ENCODE measurements around the gene CCDC30. TPM values are rescaled to one million over a fixed set of nuclear protein-coding genes. Genes with fewer than 3 reads are reported as not detected.
A peak's percentile ranks its signal among the peaks of the same experiment; 100 is the strongest.

CCDC30 gene
- total and polyA plus RNA-seq, 10 of the 15 experiments (the other 5 are each of a cell fraction or from before 2014, with no cell fraction given): 0.46 to 1.8 (median 1.0) TPM

DNA sequence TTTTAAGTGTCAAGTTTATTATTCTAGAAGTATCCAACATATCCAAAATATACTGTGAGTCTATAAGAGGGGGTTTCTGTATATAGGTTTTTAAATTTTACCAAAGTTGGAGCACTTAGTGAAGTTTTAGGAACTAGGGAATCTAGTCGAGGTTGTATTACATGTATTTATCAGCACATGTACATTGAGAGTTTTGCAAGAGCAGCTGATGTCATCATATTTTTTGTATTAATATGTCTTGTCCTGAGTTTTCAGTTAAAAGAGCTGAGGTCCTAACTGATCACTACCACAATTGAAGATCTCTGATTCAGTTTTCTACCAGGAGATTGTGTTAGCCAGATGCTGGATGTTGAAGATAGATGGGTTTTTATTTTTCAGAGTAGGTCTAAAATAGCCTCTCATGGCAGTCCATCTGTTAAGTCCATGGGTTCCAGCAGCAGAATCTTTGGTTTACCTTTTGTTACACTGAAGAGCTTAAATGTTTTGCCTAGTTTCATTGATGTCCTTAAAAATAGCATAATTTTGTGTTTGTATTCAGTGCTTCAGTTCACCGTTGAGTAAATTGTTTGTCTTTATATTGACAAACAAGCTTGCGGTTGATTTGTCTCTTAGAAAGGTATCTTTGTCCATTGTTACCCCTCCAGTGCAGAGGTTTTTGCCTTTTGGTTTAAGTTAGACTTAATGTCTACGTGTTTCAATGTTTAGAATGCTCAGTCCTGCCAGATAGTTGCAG lies 235.2 kb downstream of the CCDC30 start (continued):
- TF ChIP-seq DPF2 (IDR thresholded peaks at IDR 0.05): no peak
- TF ChIP-seq FOXM1 (IDR thresholded peaks at IDR 0.05; ENCODE audit: low read depth, low read length): no peak
- no peak for TF ChIP-seq MYC (IDR thresholded peaks at IDR 0.05; ENCODE audit: insufficient read depth, insufficient read length, insufficient replicate concordance, low read length, severe bottlenecking)
- no peak for TF ChIP-seq FOS (IDR thresholded peaks at IDR 0.05; ENCODE audit: borderline replicate concordance, extremely low read depth, insufficient read length)
- no peak for TF ChIP-seq SMARCA5 (IDR thresholded peaks at IDR 0.05)

DNA sequence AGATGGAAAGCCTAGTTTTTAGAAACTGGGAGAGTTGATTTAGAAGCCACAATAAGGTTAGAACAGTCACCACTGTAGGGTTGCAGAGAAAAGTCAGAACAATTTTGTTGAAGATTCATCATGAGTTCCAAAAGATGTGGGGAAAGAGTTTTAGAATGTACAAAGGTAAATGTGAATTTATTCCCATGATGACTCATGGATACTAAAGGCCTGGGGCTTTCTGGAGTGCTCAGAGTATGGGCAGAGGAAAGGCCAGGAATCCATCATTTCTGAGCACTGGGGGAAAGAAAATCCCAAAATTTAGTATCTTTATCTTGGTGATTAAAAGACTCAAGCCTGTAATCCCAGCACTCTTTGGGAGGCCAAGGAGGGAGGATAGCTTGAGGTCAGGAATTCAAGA lies 236.9 kb downstream of the CCDC30 start:
- intact Hi-C loops (cut with micrococcal nuclease; ENCODE audit: unreplicated experiment): no loop called here
- H2AFZ ChIP-seq (ENCODE audit: control insufficient read depth, low read depth, low read length): no peak overlapping the region
- H3K4me3 ChIP-seq: no peak overlapping the region
- peaks cover 19 to 50% of the 10 kb centered on the region in 2 experiments for H3K36me3 ChIP-seq (ENCODE audit: control insufficient read depth in 2 of 2, insufficient read depth in 2 of 2, low read length in 1 of 2)
- DNase-seq (ENCODE audit: low read depth, low spot score) (no peak), FAIRE-seq (no peak), ATAC-seq (no peak)
- ChIA-PET CTCF (interaction anchor here (1.4 kb wide), 1 partner anchor 9 kb away, joined by 4 read pairs; no protein-coding TSS in a partner anchor), POLR2A (no interaction called here), SMC1A (ENCODE audit: uncharacterized antibody, unreplicated experiment) (interaction anchor here (1.8 kb wide), 1 partner anchor 10 kb away, joined by 4 read pairs; no protein-coding TSS in a partner anchor), RAD21 (ENCODE audit: unreplicated experiment) (no interaction called here)
- TF ChIP-seq, protein P1, sequence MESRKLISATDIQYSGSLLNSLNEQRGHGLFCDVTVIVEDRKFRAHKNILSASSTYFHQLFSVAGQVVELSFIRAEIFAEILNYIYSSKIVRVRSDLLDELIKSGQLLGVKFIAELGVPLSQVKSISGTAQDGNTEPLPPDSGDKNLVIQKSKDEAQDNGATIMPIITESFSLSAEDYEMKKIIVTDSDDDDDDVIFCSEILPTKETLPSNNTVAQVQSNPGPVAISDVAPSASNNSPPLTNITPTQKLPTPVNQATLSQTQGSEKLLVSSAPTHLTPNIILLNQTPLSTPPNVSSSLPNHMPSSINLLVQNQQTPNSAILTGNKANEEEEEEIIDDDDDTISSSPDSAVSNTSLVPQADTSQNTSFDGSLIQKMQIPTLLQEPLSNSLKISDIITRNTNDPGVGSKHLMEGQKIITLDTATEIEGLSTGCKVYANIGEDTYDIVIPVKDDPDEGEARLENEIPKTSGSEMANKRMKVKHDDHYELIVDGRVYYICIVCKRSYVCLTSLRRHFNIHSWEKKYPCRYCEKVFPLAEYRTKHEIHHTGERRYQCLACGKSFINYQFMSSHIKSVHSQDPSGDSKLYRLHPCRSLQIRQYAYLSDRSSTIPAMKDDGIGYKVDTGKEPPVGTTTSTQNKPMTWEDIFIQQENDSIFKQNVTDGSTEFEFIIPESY (IDR thresholded peaks at IDR 0.05): no peak
- TF ChIP-seq, protein P2, sequence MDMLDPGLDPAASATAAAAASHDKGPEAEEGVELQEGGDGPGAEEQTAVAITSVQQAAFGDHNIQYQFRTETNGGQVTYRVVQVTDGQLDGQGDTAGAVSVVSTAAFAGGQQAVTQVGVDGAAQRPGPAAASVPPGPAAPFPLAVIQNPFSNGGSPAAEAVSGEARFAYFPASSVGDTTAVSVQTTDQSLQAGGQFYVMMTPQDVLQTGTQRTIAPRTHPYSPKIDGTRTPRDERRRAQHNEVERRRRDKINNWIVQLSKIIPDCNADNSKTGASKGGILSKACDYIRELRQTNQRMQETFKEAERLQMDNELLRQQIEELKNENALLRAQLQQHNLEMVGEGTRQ (IDR thresholded peaks at IDR 0.05; ENCODE audit: borderline replicate concordance, low read depth, low read length): no peak
- no peak for TF ChIP-seq SP1 (IDR thresholded peaks at IDR 0.05; ENCODE audit: low read depth, low read length)
- TF ChIP-seq DPF2 (IDR thresholded peaks at IDR 0.05): no peak
- TF ChIP-seq TBL1XR1 (IDR thresholded peaks at IDR 0.05; ENCODE audit: low read depth, low read length): no peak
- peak; percentile 25; the same call in 1 of the 2 replicates for TF ChIP-seq POLR2AphosphoS5 (IDR thresholded peaks at IDR 0.05; ENCODE audit: low read length)
- TF ChIP-seq, protein P3, sequence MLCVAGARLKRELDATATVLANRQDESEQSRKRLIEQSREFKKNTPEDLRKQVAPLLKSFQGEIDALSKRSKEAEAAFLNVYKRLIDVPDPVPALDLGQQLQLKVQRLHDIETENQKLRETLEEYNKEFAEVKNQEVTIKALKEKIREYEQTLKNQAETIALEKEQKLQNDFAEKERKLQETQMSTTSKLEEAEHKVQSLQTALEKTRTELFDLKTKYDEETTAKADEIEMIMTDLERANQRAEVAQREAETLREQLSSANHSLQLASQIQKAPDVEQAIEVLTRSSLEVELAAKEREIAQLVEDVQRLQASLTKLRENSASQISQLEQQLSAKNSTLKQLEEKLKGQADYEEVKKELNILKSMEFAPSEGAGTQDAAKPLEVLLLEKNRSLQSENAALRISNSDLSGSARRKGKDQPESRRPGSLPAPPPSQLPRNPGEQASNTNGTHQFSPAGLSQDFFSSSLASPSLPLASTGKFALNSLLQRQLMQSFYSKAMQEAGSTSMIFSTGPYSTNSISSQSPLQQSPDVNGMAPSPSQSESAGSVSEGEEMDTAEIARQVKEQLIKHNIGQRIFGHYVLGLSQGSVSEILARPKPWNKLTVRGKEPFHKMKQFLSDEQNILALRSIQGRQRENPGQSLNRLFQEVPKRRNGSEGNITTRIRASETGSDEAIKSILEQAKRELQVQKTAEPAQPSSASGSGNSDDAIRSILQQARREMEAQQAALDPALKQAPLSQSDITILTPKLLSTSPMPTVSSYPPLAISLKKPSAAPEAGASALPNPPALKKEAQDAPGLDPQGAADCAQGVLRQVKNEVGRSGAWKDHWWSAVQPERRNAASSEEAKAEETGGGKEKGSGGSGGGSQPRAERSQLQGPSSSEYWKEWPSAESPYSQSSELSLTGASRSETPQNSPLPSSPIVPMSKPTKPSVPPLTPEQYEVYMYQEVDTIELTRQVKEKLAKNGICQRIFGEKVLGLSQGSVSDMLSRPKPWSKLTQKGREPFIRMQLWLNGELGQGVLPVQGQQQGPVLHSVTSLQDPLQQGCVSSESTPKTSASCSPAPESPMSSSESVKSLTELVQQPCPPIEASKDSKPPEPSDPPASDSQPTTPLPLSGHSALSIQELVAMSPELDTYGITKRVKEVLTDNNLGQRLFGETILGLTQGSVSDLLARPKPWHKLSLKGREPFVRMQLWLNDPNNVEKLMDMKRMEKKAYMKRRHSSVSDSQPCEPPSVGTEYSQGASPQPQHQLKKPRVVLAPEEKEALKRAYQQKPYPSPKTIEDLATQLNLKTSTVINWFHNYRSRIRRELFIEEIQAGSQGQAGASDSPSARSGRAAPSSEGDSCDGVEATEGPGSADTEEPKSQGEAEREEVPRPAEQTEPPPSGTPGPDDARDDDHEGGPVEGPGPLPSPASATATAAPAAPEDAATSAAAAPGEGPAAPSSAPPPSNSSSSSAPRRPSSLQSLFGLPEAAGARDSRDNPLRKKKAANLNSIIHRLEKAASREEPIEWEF (IDR thresholded peaks at IDR 0.05; ENCODE audit: insufficient replicate concordance, low read depth, low read length): no peak
- in situ Hi-C loops (cut with MboI): no loop called here
- H3K4me1 ChIP-seq (ENCODE audit: control insufficient read depth, insufficient read depth, low read length): no peaks in the 10 kb centered on the region
- BruUV-seq (replicated peaks): no TSS peak
- no peaks in the 10 kb centered on the region for H3K9me3 ChIP-seq (replicated peaks; ENCODE audit: control insufficient read depth, insufficient read depth, low read length)
- no peak overlapping the region for H3K4me2 ChIP-seq (ENCODE audit: control insufficient read depth, insufficient read depth)
- no peaks in the 10 kb centered on the region for H3K27me3 ChIP-seq (replicated peaks in 1 of 2; ENCODE audit: control insufficient read depth in 2 of 2, insufficient read depth in 2 of 2, low read length in 1 of 2)
- no peaks in the 10 kb centered on the region; the same call in 1 of the 2 replicates for H4K20me1 ChIP-seq (ENCODE audit: control insufficient read depth, insufficient read depth)
- H3K27ac ChIP-seq (ENCODE audit: control insufficient read depth, insufficient read depth): no peak overlapping the region
- peaks cover 10% of the 10 kb centered on the region for H3K79me2 ChIP-seq (ENCODE audit: control insufficient read depth, insufficient read depth, low read length)
- no peak overlapping the region for H3K9ac ChIP-seq (ENCODE audit: control insufficient read depth, insufficient read depth, low read length)

Measured in GM12878 (cell line).